CD4-positive, alpha-beta T cell treated with Interleukin-4 for 1 hour (primary cell): ENCODE data around the gene IER2.

Experiments used
- DNase-seq, 2 donors: peaks; one replicate each; pipeline ENCODE4 v3.0.0-alpha.2; 2020 to 2022

Gene IER2

GRCh38 chr19:13119627-13120026 lies 30.6 kb upstream of the IER2 start:
- no peak for DNase-seq

GRCh38 chr19:13120031-13120430 lies 30.2 kb upstream of the IER2 start:
- no peak for DNase-seq

- DNase-seq, result no peak
Measured at GRCh38 chr19:13120817-13121216, 29.4 kb upstream of the IER2 start.

- DNase-seq, result peak in 1 of 2 donors; percentile 29
Measured at GRCh38 chr19:13121551-13122274, 28.5 kb upstream of the IER2 start.

- peak; percentile 34 to 38 for DNase-seq
Measured at GRCh38 chr19:13122275-13122878, 27.8 kb upstream of the IER2 start.

- no peak for DNase-seq
Measured at GRCh38 chr19:13122980-13123957, 26.9 kb upstream of the IER2 start.

GRCh38 chr19:13127051-13127450 lies 23.2 kb upstream of the IER2 start:
- no peak for DNase-seq

GRCh38 chr19:13127811-13128575 lies 22.2 kb upstream of the IER2 start:
- no peak for DNase-seq

- DNase-seq, result no peak
Measured at GRCh38 chr19:13128583-13128982, 21.6 kb upstream of the IER2 start.

- no peak for DNase-seq
Measured at GRCh38 chr19:13129384-13129783, 20.8 kb upstream of the IER2 start.

GRCh38 chr19:13130886-13131490 lies 19.2 kb upstream of the IER2 start:
- no peak for DNase-seq

GRCh38 chr19:13132471-13133180 lies 17.6 kb upstream of the IER2 start:
- peak; percentile 32 to 62 for DNase-seq

- no peak for DNase-seq
Measured at GRCh38 chr19:13133241-13133870, 16.9 kb upstream of the IER2 start.

GRCh38 chr19:13134626-13135025 lies 15.6 kb upstream of the IER2 start:
- no peak for DNase-seq

GRCh38 chr19:13135068-13136062 lies 14.8 kb upstream of the IER2 start:
- no peak for DNase-seq

GRCh38 chr19:13137290-13137794 lies 12.9 kb upstream of the IER2 start:
- no peak for DNase-seq

GRCh38 chr19:13138171-13138915 lies 11.9 kb upstream of the IER2 start:
- no peak for DNase-seq

- DNase-seq, result no peak
Measured at GRCh38 chr19:13138916-13139198, 11.4 kb upstream of the IER2 start.
